Liver (tissue), 9 donors: ENCODE results near the gene L3MBTL1. TPM values are rescaled to one million over a fixed set of nuclear protein-coding genes. Genes with fewer than 3 reads are reported as not detected.

Experiments used
- DNase-seq: peaks from one replicate; pipeline ENCODE4 v3.0.0-alpha.2; 2017; ENCODE audit warnings: low spot score
- H3K27ac ChIP-seq, 2 donors: one replicate each; pipeline ENCODE4 v1.7.0; 2013; ENCODE audit warnings: inconsistent platforms in 2 of 2, low read length in 2 of 2, control low read depth in 1 of 2, low read depth in 1 of 2, mild to moderate bottlenecking in 1 of 2
- H3K27me3 ChIP-seq, 4 donors: one replicate each; pipeline versions ENCODE4 v1.6.1 to v1.7.0; 2013; ENCODE audit warnings: low read length in 3 of 4, inconsistent platforms in 1 of 4, mild to moderate bottlenecking in 1 of 4, moderate library complexity in 1 of 4; ENCODE audit not compliant: control insufficient read depth in 4 of 4, insufficient read depth in 4 of 4
- H3K36me3 ChIP-seq, 4 donors: one replicate each; pipeline versions ENCODE4 v1.6.1 to v1.7.0; 2013; ENCODE audit warnings: low read length in 3 of 4, mild to moderate bottlenecking in 3 of 4, low read depth in 1 of 4, moderate library complexity in 1 of 4; ENCODE audit not compliant: control insufficient read depth in 4 of 4, insufficient read depth in 3 of 4
- H3K4me1 ChIP-seq, 4 donors: one replicate each; pipeline versions ENCODE4 v1.6.1 to v1.7.0; 2013; ENCODE audit warnings: low read length in 3 of 4, mild to moderate bottlenecking in 3 of 4, moderate library complexity in 1 of 4; ENCODE audit not compliant: control insufficient read depth in 4 of 4, insufficient read depth in 4 of 4
- H3K4me3 ChIP-seq, 3 donors: one replicate each; pipeline versions ENCODE4 v1.6.1 to v1.7.0; 2013; ENCODE audit warnings: low read length in 3 of 3, control low read depth in 1 of 3, low read depth in 1 of 3, mild to moderate bottlenecking in 1 of 3
- H3K9ac ChIP-seq, 2 donors: one replicate each; pipeline ENCODE4 v1.7.0; 2013; ENCODE audit warnings: low read length in 2 of 2, mild to moderate bottlenecking in 2 of 2, moderate library complexity in 2 of 2, control low read depth in 1 of 2, low read depth in 1 of 2
- H3K9me3 ChIP-seq, 4 donors: one replicate each; pipeline versions ENCODE4 v1.6.1 to v1.7.0; 2013; ENCODE audit warnings: low read length in 3 of 4; ENCODE audit not compliant: control insufficient read depth in 4 of 4
- EGR1 ChIP-seq, 2 donors: IDR thresholded peaks; 2 replicates each; pipeline ENCODE4 v1.6.1; 2016 to 2018; ENCODE audit warnings: antibody characterized with exemption in 2 of 2, low read depth in 2 of 2
- FOXA1 ChIP-seq: IDR thresholded peaks from 2 replicates; pipeline ENCODE4 v1.6.1; 2016; ENCODE audit warnings: antibody characterized with exemption
- FOXA2 ChIP-seq: IDR thresholded peaks from 2 replicates; pipeline ENCODE4 v1.6.1; 2016; ENCODE audit warnings: antibody characterized with exemption
- GABPA ChIP-seq, 2 donors: IDR thresholded peaks in 1 of 2; conservative IDR thresholded peaks in 1 of 2; 2 replicates each; pipeline ENCODE4 v1.6.1; 2016; ENCODE audit warnings: antibody characterized with exemption in 2 of 2, mild to moderate bottlenecking in 1 of 2, moderate library complexity in 1 of 2
- HNF4G ChIP-seq: IDR thresholded peaks from 2 replicates; pipeline ENCODE4 v1.6.1; 2016; ENCODE audit warnings: antibody characterized with exemption
- JUND ChIP-seq, 2 donors: IDR thresholded peaks; 2 replicates each; pipeline ENCODE4 v1.6.1; 2016; ENCODE audit warnings: antibody characterized with exemption in 2 of 2
- NR2F2 ChIP-seq: IDR thresholded peaks from 2 replicates; pipeline ENCODE4 v1.6.1; 2016; ENCODE audit warnings: antibody characterized with exemption
- TAF1 ChIP-seq: conservative IDR thresholded peaks from 2 replicates; pipeline ENCODE4 v1.6.1; 2016; ENCODE audit warnings: antibody characterized with exemption, mild to moderate bottlenecking
- YY1 ChIP-seq: IDR thresholded peaks from 2 replicates; pipeline ENCODE4 v1.6.1; 2016; ENCODE audit warnings: antibody characterized with exemption, mild to moderate bottlenecking
- WGBS: extraction: QIAGEN DNeasy Blood & Tissue Kit; methylation state at CpG from one replicate; pipeline ENCODE4 v1.1.7; 2013; 5-methylcytosine and 5-hydroxymethylcytosine counted together
- polyA plus RNA-seq, 2 donors: library from polyadenylated mRNA; stranded (reverse) in 1 of 2; unstranded in 1 of 2; fragments of 200-250 nt in 1 of 2; fragments of >200 nt in 1 of 2; fragmentation: Nextera tagmentation in 1 of 2; extraction: Ambion mirVana in 1 of 2; gene quantifications; one replicate each; pipeline versions ENCODE4 v1.2.1 to v1.2.3, GENCODE V29; 2013 to 2015
- total RNA-seq, 2 donors: library from RNA; depleted of rRNA; stranded (reverse); fragments of >200 nt; gene quantifications; one replicate each; pipeline ENCODE4 v1.2.3, GENCODE V29; 2014
- TF ChIP-seq, protein P1 (sequence below): IDR thresholded peaks from 2 replicates; pipeline ENCODE4 v1.6.1; 2016; ENCODE audit warnings: antibody characterized with exemption
- TF ChIP-seq, protein P2 (sequence below): fragments of 150-350 bp; IDR thresholded peaks from 2 replicates; pipeline ENCODE4 v1.5.1; 2017; ENCODE audit warnings: improper control_type of control experiment, low read depth, low read length; ENCODE audit not compliant: missing input control
- TF ChIP-seq, protein P3 (sequence below): IDR thresholded peaks from 2 replicates; pipeline ENCODE4 v1.6.1; 2016; ENCODE audit warnings: antibody characterized with exemption
- TF ChIP-seq, protein P4 (sequence below): IDR thresholded peaks from 2 replicates; pipeline ENCODE4 v1.6.1; 2016; ENCODE audit warnings: antibody characterized with exemption
- donor health status: healthy.
- donor health status: healthy.
- donor health status: healthy.
- donor health status: healthy.
- donor health status: healthy.

L3MBTL1 gene
- total and polyA plus RNA-seq, 4 donors, result 0.45 to 5.6 (median 2.0) TPM

DNA sequence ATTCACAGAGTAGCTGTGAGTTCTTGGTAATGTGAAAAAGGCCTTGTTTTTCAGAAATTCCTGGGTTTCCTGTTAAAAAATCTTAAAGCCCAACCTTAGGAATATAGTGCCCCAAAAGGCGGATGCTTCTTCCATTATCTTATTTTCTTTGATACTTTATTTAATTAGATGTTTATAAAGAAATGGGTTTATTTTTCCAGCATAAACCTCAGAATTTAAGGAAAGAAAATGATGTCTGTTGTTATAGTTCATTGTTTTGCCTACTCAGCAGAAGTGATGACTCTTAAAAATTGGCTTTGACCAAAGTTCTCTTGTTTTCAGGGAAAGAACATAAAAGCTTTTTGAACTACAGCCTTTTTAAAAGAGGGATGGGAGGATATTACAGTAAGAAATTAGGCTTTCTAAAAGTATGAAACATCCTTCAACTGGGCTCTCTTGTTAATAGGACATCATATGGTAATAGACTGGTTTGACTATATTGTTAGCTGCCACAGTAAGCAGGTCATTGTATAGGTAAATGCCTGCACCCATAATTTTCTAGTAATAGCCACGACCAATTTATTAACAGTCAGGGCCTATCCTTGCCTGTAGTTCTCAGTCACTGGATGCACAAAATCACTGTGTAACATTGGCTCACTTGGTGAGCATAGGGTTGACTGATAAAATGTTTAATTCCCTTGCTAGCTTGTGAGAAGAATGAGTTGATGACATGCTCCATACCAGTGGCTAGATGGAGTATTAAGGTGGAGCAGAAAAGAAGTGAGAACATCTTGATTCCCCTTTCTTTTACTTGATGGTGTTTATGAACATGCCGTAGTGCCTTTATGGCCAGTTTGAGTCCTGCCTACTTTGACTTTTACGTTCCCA lies 44.6 kb upstream of the L3MBTL1 start:
- Histone ChIP-seq H3K36me3 (peaks cover 8 to 61% (median 53%) of the 10 kb centered on the region in 4 donors), H3K9ac (no peak overlapping the region), H3K9me3 (no peaks in the 10 kb centered on the region), H3K27me3 (no peaks in the 10 kb centered on the region), H3K4me1 (peaks cover 7 to 36% (median 17%) of the 10 kb centered on the region in 4 donors), H3K4me3 (no peak overlapping the region), H3K27ac (no peak overlapping the region)
- no peak for DNase-seq
- TF ChIP-seq TAF1 (no peak), FOXA2 (no peak), EGR1 (IDR thresholded peaks at IDR 0.05; ENCODE audit: low read depth in 2 of 2) (no peak), JUND (IDR thresholded peaks at IDR 0.05) (no peak), NR2F2 (no peak), HNF4G (no peak)
- TF ChIP-seq, protein P1, sequence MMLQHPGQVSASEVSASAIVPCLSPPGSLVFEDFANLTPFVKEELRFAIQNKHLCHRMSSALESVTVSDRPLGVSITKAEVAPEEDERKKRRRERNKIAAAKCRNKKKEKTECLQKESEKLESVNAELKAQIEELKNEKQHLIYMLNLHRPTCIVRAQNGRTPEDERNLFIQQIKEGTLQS, result no peak
- WGBS, result 93% methylated on average over 4 of the region's 4 CpGs

DNA sequence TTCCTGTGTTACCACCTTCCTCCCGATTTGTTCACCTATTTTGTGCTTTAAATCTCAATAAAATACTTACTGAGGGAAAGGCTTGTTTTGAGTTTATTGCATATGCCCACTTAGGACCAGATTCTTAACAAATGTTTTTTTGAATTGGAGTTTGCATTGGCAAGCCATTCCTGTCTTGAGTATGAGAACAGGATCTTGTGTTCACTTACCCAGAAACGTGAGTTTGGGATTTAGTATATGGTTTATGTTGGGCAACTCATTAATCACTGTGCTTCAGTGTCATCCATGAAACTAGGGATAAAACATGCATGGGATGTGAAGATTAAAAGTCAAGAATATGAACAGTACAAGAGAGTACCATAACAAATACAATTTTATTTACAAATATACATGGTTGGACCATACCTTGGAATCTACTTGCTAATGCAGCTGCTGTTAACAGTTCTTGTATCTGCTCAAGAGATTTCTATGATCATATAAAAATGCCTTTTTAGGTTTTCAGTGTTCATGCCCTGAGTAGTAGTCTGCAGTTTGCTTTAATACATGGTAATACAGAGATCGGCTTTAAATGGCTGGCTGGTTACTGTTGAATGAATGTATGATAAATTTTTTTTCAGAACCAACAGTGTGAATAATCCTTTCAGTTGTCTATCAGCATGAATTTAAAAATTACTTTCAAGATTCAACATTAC lies 43.8 kb upstream of the L3MBTL1 start:
- DNase-seq, result no peak
- TF ChIP-seq FOXA1 (no peak), NR2F2 (no peak), GABPA (IDR thresholded peaks at IDR 0.05 in 1 of 2, conservative IDR thresholded peaks at IDR 0.05 in 1 of 2) (no peak), YY1 (no peak)
- TF ChIP-seq, protein P2, sequence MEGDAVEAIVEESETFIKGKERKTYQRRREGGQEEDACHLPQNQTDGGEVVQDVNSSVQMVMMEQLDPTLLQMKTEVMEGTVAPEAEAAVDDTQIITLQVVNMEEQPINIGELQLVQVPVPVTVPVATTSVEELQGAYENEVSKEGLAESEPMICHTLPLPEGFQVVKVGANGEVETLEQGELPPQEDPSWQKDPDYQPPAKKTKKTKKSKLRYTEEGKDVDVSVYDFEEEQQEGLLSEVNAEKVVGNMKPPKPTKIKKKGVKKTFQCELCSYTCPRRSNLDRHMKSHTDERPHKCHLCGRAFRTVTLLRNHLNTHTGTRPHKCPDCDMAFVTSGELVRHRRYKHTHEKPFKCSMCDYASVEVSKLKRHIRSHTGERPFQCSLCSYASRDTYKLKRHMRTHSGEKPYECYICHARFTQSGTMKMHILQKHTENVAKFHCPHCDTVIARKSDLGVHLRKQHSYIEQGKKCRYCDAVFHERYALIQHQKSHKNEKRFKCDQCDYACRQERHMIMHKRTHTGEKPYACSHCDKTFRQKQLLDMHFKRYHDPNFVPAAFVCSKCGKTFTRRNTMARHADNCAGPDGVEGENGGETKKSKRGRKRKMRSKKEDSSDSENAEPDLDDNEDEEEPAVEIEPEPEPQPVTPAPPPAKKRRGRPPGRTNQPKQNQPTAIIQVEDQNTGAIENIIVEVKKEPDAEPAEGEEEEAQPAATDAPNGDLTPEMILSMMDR, result no peak
- TF ChIP-seq, protein P3, sequence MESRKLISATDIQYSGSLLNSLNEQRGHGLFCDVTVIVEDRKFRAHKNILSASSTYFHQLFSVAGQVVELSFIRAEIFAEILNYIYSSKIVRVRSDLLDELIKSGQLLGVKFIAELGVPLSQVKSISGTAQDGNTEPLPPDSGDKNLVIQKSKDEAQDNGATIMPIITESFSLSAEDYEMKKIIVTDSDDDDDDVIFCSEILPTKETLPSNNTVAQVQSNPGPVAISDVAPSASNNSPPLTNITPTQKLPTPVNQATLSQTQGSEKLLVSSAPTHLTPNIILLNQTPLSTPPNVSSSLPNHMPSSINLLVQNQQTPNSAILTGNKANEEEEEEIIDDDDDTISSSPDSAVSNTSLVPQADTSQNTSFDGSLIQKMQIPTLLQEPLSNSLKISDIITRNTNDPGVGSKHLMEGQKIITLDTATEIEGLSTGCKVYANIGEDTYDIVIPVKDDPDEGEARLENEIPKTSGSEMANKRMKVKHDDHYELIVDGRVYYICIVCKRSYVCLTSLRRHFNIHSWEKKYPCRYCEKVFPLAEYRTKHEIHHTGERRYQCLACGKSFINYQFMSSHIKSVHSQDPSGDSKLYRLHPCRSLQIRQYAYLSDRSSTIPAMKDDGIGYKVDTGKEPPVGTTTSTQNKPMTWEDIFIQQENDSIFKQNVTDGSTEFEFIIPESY, result no peak
- TF ChIP-seq, protein P4, sequence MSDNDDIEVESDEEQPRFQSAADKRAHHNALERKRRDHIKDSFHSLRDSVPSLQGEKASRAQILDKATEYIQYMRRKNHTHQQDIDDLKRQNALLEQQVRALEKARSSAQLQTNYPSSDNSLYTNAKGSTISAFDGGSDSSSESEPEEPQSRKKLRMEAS, result no peak
- WGBS, result 88% methylated on average over 3 of the region's 3 CpGs
- H3K27me3 ChIP-seq, result no peaks in the 10 kb centered on the region
- H3K4me3 ChIP-seq, result no peak overlapping the region
- H3K9me3 ChIP-seq, result no peaks in the 10 kb centered on the region
- H3K9ac ChIP-seq, result no peak overlapping the region
- no peak overlapping the region for H3K27ac ChIP-seq
- peaks cover 8 to 62% (median 55%) of the 10 kb centered on the region in 4 donors for H3K36me3 ChIP-seq
- H3K4me1 ChIP-seq, result peaks cover 7 to 36% (median 17%) of the 10 kb centered on the region in 4 donors
